K562 (cell line): ENCODE data around the gene RIMKLA.

Experiments
- ARNT ChIP-seq, 2 experiments: fragments of 450-650 bp; IDR thresholded peaks; 2 replicates each; pipeline ENCODE4 v1.6.1; 2016; ENCODE audit warnings: mild to moderate bottlenecking in 1 of 2
- CCNT2 ChIP-seq: IDR thresholded peaks from 2 replicates; pipeline ENCODE4 v1.6.1; 2011; ENCODE audit warnings: borderline replicate concordance, low read depth, mild to moderate bottlenecking, moderate library complexity, mixed read lengths, low read length; ENCODE audit not compliant: insufficient read length; ENCODE audit errors: extremely low read depth
- RFX5 ChIP-seq: IDR thresholded peaks from 2 replicates; pipeline ENCODE4 v1.6.1; 2011; ENCODE audit warnings: low read depth, mild to moderate bottlenecking, improper control_type of control experiment, low read length
- SMARCC2 ChIP-seq: fragments of 450-650 bp; IDR thresholded peaks from 2 replicates; pipeline ENCODE4 v1.6.1; 2017; ENCODE audit warnings: antibody characterized with exemption, moderate library complexity, mild to moderate bottlenecking, low read depth
- SMC3 ChIP-seq: conservative IDR thresholded peaks from 2 replicates; pipeline ENCODE4 v1.6.1; 2011; ENCODE audit warnings: low read depth, low read length, improper control_type of control experiment; ENCODE audit not compliant: insufficient read depth
- SP2 ChIP-seq: IDR thresholded peaks from 2 replicates; pipeline ENCODE4 v1.6.1; 2011; ENCODE audit warnings: mild to moderate bottlenecking, low read depth, low read length, moderate library complexity; ENCODE audit not compliant: poor library complexity, severe bottlenecking; ENCODE audit errors: extremely low read depth
- ZFX ChIP-seq: sonication (generic); formaldehyde crosslinking; IDR thresholded peaks from 2 replicates; pipeline ENCODE4 v1.8.0; 2022; ENCODE audit warnings: mild to moderate bottlenecking, missing genetic modification reagents, moderate library complexity
- TF ChIP-seq, protein P1 (sequence below): fragments of 450-650 bp; IDR thresholded peaks from 2 replicates; pipeline ENCODE4 v1.6.1; 2016; ENCODE audit warnings: low read depth
- TF ChIP-seq, protein P2 (sequence below), 2 experiments: IDR thresholded peaks; 2 replicates each; pipeline ENCODE4 v1.6.1; 2011; ENCODE audit warnings: borderline replicate concordance in 1 of 2, control low read depth in 1 of 2, low read depth in 1 of 2, low read length in 1 of 2, mild to moderate bottlenecking in 1 of 2, mixed read lengths in 1 of 2, moderate library complexity in 1 of 2; ENCODE audit not compliant: insufficient read depth in 1 of 2, insufficient read length in 1 of 2, poor library complexity in 1 of 2, severe bottlenecking in 1 of 2; ENCODE audit errors: extremely low read depth in 1 of 2

DNA sequence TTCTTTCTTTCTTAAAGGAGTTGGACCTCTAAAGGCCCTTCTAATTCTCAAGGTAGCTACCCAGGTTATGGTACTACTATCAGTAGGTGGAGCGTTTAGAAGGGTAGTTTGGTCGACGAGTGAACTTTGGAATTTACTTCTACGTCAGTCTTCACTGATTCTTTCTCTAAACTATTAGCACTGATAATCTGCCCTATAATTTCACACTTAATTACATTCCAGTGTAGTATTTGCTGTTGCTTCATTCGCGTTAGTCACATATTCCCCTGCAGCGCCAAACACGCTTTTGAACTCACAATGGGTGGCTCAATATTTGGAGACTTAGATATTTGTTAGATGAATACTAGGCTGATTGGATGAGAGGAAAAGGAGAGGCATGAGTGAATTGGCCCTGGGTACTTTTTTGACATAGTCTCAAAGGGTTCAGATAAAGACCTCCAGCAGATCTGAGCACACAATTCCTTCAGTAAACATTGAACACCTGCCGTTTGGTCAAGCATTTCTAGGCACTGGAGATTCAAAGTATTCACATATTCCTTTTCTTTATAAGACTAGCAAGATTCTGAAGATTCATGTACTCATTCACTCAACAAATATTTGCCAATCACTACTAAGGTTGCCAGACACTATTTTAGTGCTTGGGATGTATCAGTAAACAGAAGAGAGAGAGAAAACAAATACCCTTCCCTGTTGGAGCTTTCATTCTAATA, 44.6 kb upstream of the RIMKLA start:
- no peak for TF ChIP-seq ARNT (IDR thresholded peaks at IDR 0.05)
- TF ChIP-seq, protein P1, sequence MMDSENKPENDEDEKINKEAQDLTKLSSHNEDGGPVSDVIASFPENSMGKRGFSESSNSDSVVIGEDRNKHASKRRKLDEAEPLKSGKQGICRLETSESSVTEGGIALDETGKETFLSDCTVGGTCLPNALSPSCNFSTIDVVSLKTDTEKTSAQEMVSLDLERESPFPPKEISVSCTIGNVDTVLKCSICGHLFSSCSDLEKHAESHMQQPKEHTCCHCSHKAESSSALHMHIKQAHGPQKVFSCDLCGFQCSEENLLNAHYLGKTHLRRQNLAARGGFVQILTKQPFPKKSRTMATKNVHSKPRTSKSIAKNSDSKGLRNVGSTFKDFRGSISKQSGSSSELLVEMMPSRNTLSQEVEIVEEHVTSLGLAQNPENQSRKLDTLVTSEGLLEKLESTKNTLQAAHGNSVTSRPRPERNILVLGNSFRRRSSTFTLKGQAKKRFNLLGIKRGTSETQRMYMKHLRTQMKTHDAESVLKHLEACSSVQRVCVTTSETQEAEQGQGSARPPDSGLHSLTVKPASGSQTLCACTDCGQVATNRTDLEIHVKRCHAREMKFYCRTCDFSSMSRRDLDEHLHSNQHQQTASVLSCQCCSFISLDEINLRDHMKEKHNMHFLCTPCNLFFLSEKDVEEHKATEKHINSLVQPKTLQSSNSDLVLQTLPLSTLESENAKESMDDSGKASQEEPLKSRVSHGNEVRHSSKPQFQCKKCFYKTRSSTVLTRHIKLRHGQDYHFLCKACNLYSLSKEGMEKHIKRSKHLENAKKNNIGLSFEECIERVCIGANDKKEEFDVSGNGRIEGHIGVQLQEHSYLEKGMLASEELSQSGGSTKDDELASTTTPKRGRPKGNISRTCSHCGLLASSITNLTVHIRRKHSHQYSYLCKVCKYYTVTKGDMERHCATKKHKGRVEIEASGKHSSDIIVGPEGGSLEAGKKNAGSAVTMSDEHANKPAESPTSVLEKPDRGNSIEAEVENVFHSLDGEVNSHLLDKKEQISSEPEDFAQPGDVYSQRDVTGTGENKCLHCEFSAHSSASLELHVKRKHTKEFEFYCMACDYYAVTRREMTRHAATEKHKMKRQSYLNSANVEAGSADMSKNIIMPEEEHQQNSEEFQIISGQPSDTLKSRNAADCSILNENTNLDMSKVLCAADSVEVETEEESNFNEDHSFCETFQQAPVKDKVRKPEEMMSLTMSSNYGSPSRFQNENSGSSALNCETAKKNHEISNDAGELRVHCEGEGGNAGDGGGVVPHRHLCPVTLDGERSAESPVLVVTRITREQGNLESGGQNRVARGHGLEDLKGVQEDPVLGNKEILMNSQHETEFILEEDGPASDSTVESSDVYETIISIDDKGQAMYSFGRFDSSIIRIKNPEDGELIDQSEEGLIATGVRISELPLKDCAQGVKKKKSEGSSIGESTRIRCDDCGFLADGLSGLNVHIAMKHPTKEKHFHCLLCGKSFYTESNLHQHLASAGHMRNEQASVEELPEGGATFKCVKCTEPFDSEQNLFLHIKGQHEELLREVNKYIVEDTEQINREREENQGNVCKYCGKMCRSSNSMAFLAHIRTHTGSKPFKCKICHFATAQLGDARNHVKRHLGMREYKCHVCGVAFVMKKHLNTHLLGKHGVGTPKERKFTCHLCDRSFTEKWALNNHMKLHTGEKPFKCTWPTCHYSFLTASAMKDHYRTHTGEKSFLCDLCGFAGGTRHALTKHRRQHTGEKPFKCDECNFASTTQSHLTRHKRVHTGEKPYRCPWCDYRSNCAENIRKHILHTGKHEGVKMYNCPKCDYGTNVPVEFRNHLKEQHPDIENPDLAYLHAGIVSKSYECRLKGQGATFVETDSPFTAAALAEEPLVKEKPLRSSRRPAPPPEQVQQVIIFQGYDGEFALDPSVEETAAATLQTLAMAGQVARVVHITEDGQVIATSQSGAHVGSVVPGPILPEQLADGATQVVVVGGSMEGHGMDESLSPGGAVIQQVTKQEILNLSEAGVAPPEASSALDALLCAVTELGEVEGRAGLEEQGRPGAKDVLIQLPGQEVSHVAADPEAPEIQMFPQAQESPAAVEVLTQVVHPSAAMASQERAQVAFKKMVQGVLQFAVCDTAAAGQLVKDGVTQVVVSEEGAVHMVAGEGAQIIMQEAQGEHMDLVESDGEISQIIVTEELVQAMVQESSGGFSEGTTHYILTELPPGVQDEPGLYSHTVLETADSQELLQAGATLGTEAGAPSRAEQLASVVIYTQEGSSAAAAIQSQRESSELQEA = no peak
- TF ChIP-seq SMC3 = no peak
- no peak for TF ChIP-seq SP2
- no peak for TF ChIP-seq RFX5
- TF ChIP-seq ZFX (CRISPR knock-in tag) = no peak
- TF ChIP-seq, protein P2, sequence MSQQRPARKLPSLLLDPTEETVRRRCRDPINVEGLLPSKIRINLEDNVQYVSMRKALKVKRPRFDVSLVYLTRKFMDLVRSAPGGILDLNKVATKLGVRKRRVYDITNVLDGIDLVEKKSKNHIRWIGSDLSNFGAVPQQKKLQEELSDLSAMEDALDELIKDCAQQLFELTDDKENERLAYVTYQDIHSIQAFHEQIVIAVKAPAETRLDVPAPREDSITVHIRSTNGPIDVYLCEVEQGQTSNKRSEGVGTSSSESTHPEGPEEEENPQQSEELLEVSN (IDR thresholded peaks at IDR 0.05; ENCODE audit: borderline replicate concordance in 1 of 2, extremely low read depth in 1 of 2, insufficient read depth in 1 of 2, insufficient read length in 1 of 2, low read depth in 1 of 2, low read length in 1 of 2, poor library complexity in 1 of 2, severe bottlenecking in 1 of 2) = no peak
- TF ChIP-seq SMARCC2 = no peak
- TF ChIP-seq CCNT2 = no peak
